B cell (primary cell): ENCODE measurements around the gene RAP1GDS1. TPM values are rescaled to one million over a fixed set of nuclear protein-coding genes. Genes with fewer than 3 reads are reported as not detected.
A peak's percentile ranks its signal among the peaks of the same experiment; 100 is the strongest.

Source experiments
- ATAC-seq: fragments of 200-7000 bp; cut with Tn5 transposase; one replicate; pipeline ENCODE4 v1.10.0; 2021; ENCODE audit warnings: low read depth, mild to moderate bottlenecking, moderate number of reproducible peaks, moderate library complexity
- CTCF ChIA-PET: fragments of 350-600 bp; sonication (Branson Sonifier 250); formaldehyde crosslinking; loops from one replicate; lab custom pipeline; 2021; ENCODE audit warnings: antibody characterized with exemption, inconsistent platforms; lab: Charles Lee
- POLR2A ChIA-PET: fragments of 350-600 bp; sonication (Branson Sonifier 250); formaldehyde crosslinking; loops from one replicate; lab custom pipeline; 2021; ENCODE audit warnings: antibody characterized with exemption; lab: Charles Lee
- DNase-seq: peaks from one replicate; pipeline ENCODE4 v3.0.0; 2013
- H2AFZ ChIP-seq: 2 replicates; pipeline ENCODE4 v1.6.1; 2012; ENCODE audit warnings: mild to moderate bottlenecking, low read depth, low read length; ENCODE audit not compliant: insufficient read depth, poor library complexity, severe bottlenecking
- H3K27ac ChIP-seq, 2 donors: 1 replicate in 1 of 2; 2 replicates in 1 of 2; pipeline ENCODE4 v1.5.1; 2012 to 2013; ENCODE audit warnings: low read length in 2 of 2, mild to moderate bottlenecking in 2 of 2, moderate library complexity in 1 of 2
- H3K27me3 ChIP-seq, 4 experiments: fragments of 200-600 bp in 1 of 4; sonication (generic) in 1 of 4; replicated peaks in 1 of 4; 1 replicate in 2 of 4; 2 replicates in 2 of 4; pipeline versions ENCODE4 v1.6.1 to v1.7.0; 2013 to 2016; ENCODE audit warnings: low read length in 3 of 4, mild to moderate bottlenecking in 2 of 4, mixed read lengths in 1 of 4, moderate library complexity in 1 of 4; ENCODE audit not compliant: insufficient read depth in 4 of 4, control insufficient read depth in 3 of 4; ENCODE audit errors: control extremely low read depth in 1 of 4
- H3K36me3 ChIP-seq, 2 experiments: replicated peaks in 1 of 2; 1 replicate in 1 of 2; 2 replicates in 1 of 2; pipeline versions ENCODE4 v1.6.1 to v1.7.1; 2013; ENCODE audit warnings: low read length in 1 of 2; ENCODE audit not compliant: insufficient read depth in 2 of 2, control insufficient read depth in 1 of 2; ENCODE audit errors: control extremely low read depth in 1 of 2, extremely low read depth in 1 of 2
- H3K4me1 ChIP-seq, 2 donors: fragments of 200-600 bp in 1 of 2; sonication (generic) in 1 of 2; 1 replicate in 1 of 2; 2 replicates in 1 of 2; pipeline versions ENCODE4 v1.5.1 to v1.6.1; 2013 to 2017; ENCODE audit warnings: low read length in 2 of 2; ENCODE audit not compliant: control insufficient read depth in 2 of 2, insufficient read depth in 2 of 2
- H3K4me2 ChIP-seq: replicated peaks from 2 replicates; pipeline ENCODE3; 2012; ENCODE audit warnings: mild to moderate bottlenecking, low read depth, low read length; ENCODE audit not compliant: poor library complexity, severe bottlenecking
- H3K4me3 ChIP-seq, 5 experiments: fragments of 200-600 bp in 1 of 5; sonication (generic) in 1 of 5; 1 replicate in 3 of 5; 2 replicates in 2 of 5; pipeline versions ENCODE4 v1.5.1 to v1.7.0; 2011 to 2016; ENCODE audit warnings: low read length in 4 of 5, mild to moderate bottlenecking in 4 of 5, low read depth in 2 of 5, control low read depth in 1 of 5, moderate library complexity in 1 of 5; ENCODE audit not compliant: insufficient read depth in 1 of 5; ENCODE audit errors: control extremely low read depth in 1 of 5, extremely low read depth in 1 of 5
- H3K79me2 ChIP-seq: fragments of 200-600 bp; sonication (generic); one replicate; pipeline ENCODE4 v1.6.0; 2016; ENCODE audit warnings: low read length; ENCODE audit not compliant: control insufficient read depth, insufficient read depth
- H3K9ac ChIP-seq: fragments of 200-600 bp; sonication (generic); 2 replicates; pipeline ENCODE4 v1.6.1; 2017; ENCODE audit warnings: mild to moderate bottlenecking, low read length, moderate library complexity
- H3K9me3 ChIP-seq, 3 donors: one replicate each; pipeline versions ENCODE4 v1.6.1 to v1.7.1; 2013; ENCODE audit warnings: low read length in 2 of 3; ENCODE audit not compliant: control insufficient read depth in 2 of 3, insufficient read depth in 1 of 3; ENCODE audit errors: control extremely low read depth in 1 of 3
- H4K20me1 ChIP-seq: 2 replicates; pipeline ENCODE4 v1.6.0; 2012; ENCODE audit warnings: mild to moderate bottlenecking, low read length; ENCODE audit not compliant: insufficient read depth, control insufficient read depth, poor library complexity, severe bottlenecking
- H3K27ac Mint-ChIP-seq: one replicate; pipeline ENCODE4 v1.8.0; 2021; ENCODE audit warnings: mixed read lengths
- H3K27me3 Mint-ChIP-seq: one replicate; pipeline ENCODE4 v1.8.0; 2021; ENCODE audit warnings: mixed read lengths
- H3K4me1 Mint-ChIP-seq: one replicate; pipeline ENCODE4 v1.8.0; 2021; ENCODE audit warnings: mixed read lengths
- H3K4me3 Mint-ChIP-seq: one replicate; pipeline ENCODE4 v1.8.0; 2021; ENCODE audit warnings: mixed read lengths
- H3K9me3 Mint-ChIP-seq: one replicate; pipeline ENCODE4 v1.8.0; 2022; ENCODE audit warnings: mixed read lengths; ENCODE audit not compliant: insufficient read depth
- EZH2 ChIP-seq: IDR thresholded peaks from 2 replicates; pipeline ENCODE4 v1.6.1; 2012; ENCODE audit warnings: borderline replicate concordance, low read depth, mild to moderate bottlenecking, moderate library complexity, low read length; ENCODE audit not compliant: insufficient read depth, poor library complexity, severe bottlenecking
- WGBS: methylation state at CpG from one replicate; pipeline ENCODE4 v1.1.5; 2013; ENCODE audit warnings: missing lambda C conversion rate; ENCODE audit not compliant: insufficient coverage; 5-methylcytosine and 5-hydroxymethylcytosine counted together
- intact Hi-C: fragments of 100-400 bp; cut with micrococcal nuclease; formaldehyde crosslinking; loops from one replicate; pipeline ENCODE4 v1.10.0; 2022
- polyA plus RNA-seq: library from polyadenylated mRNA; depleted of rRNA; stranded (reverse); fragments of >200 nt; gene quantifications from 2 replicates; pipeline ENCODE4 v1.2.3, GENCODE V29; 2012
- total RNA-seq, 2 donors: library from RNA; stranded (reverse); fragments of 120-200 nt in 1 of 2; gene quantifications; 1 replicate in 1 of 2; 2 replicates in 1 of 2; pipeline versions ENCODE4 v1.2.3 to v1.2.4, GENCODE V29; 2013 to 2022
- TF ChIP-seq, protein P1 (sequence below): fragments of 200-600 bp; IDR thresholded peaks from one replicate; pipeline ENCODE4 v1.8.0; 2022; ENCODE audit warnings: antibody characterized with exemption, mild to moderate bottlenecking

The RAP1GDS1 gene
- total and polyA plus RNA-seq, 2 donors (not counting 1 experiment from before 2014, with no cell fraction given) = 23.6 to 66.3 TPM

DNA sequence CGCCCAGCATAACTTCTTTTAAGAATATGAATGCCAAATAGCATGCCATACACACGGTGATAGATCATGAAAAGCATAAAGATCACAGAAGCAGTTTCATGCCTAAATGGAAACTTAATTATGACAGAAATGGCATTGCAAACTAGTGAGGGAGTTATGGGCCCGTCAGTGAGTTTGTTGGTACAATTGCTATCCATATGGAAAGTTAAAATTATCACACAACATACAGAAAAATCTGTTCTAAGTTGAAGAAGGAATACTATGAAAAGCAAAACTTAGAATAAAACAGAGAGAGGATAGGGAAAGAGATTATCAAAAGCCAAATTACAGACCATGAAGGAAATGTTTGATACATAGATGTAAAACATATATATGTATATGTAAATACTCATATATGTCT lies 30.2 kb upstream of the RAP1GDS1 start:
- H3K79me2 ChIP-seq = no peaks in the 10 kb centered on the region
- no peak overlapping the region for H3K27ac ChIP-seq
- no peaks in the 10 kb centered on the region for H3K27me3 Mint-ChIP-seq
- no peaks in the 10 kb centered on the region for H3K27me3 ChIP-seq
- H3K27ac Mint-ChIP-seq = no peak overlapping the region
- ATAC-seq = no peak
- H3K9me3 Mint-ChIP-seq = no peaks in the 10 kb centered on the region
- H2AFZ ChIP-seq = no peak overlapping the region
- intact Hi-C loops = no loop called here
- no peak overlapping the region for H3K9ac ChIP-seq
- H4K20me1 ChIP-seq = no peaks in the 10 kb centered on the region
- no peak overlapping the region for H3K4me3 ChIP-seq
- no peak for TF ChIP-seq EZH2
- TF ChIP-seq, protein P1, sequence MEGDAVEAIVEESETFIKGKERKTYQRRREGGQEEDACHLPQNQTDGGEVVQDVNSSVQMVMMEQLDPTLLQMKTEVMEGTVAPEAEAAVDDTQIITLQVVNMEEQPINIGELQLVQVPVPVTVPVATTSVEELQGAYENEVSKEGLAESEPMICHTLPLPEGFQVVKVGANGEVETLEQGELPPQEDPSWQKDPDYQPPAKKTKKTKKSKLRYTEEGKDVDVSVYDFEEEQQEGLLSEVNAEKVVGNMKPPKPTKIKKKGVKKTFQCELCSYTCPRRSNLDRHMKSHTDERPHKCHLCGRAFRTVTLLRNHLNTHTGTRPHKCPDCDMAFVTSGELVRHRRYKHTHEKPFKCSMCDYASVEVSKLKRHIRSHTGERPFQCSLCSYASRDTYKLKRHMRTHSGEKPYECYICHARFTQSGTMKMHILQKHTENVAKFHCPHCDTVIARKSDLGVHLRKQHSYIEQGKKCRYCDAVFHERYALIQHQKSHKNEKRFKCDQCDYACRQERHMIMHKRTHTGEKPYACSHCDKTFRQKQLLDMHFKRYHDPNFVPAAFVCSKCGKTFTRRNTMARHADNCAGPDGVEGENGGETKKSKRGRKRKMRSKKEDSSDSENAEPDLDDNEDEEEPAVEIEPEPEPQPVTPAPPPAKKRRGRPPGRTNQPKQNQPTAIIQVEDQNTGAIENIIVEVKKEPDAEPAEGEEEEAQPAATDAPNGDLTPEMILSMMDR = no peak
- H3K4me3 Mint-ChIP-seq = no peak overlapping the region
- CTCF ChIA-PET = no interaction called here
- DNase-seq = no peak
- H3K36me3 ChIP-seq = no peaks in the 10 kb centered on the region
- WGBS = 100% methylated on average over 1 of the region's 3 CpGs
- no peak overlapping the region for H3K4me2 ChIP-seq
- POLR2A ChIA-PET = no interaction called here
- peaks cover 0 to 2% of the 10 kb centered on the region in 2 donors for H3K4me1 ChIP-seq
- no peaks in the 10 kb centered on the region for H3K4me1 Mint-ChIP-seq
- no peaks in the 10 kb centered on the region for H3K9me3 ChIP-seq

DNA sequence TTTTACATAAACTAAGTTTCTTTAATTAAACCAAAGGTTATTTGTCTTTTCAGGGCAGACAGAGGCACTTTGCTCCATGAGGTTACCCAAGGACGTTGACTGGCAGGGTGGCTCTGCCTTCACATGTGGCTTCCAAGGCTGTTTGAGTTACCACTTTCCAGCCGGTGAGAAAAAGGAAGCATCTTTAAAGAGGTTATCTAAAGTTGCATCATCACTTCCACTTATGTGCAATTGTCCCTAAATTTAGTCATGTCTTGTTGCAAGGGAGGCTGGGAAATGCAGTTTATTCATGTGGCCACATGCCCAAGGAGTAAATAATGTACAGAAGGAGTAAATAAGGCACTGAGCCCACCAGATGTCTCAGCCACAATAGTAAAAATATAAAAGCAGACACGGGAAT lies 29.0 kb upstream of the RAP1GDS1 start:
- H4K20me1 ChIP-seq = no peaks in the 10 kb centered on the region

More for the DNA sequence above, 29.0 kb upstream of the RAP1GDS1 start:
- Histone ChIP-seq H3K36me3 (no peaks in the 10 kb centered on the region), H3K4me1 (peaks cover 0 to 2% of the 10 kb centered on the region in 2 donors), H3K4me3 (no peak overlapping the region), H3K9ac (no peak overlapping the region), H3K79me2 (no peaks in the 10 kb centered on the region), H3K27me3 (no peaks in the 10 kb centered on the region), H2AFZ (no peak overlapping the region), H3K9me3 (no peaks in the 10 kb centered on the region), H3K4me2 (no peak overlapping the region), H3K27ac (no peak overlapping the region)
- Mint-ChIP-seq H3K27me3 (no peaks in the 10 kb centered on the region), H3K4me3 (no peak overlapping the region), H3K27ac (no peak overlapping the region), H3K4me1 (no peaks in the 10 kb centered on the region), H3K9me3 (no peaks in the 10 kb centered on the region)
- 0% methylated on average over 1 of the region's 3 CpGs for WGBS
- peak; percentile 5 for DNase-seq
- intact Hi-C loops = no loop called here
- ChIA-PET POLR2A (no interaction called here), CTCF (no interaction called here)
- no peak for TF ChIP-seq EZH2
- TF ChIP-seq, protein P1 = no peak
- no peak for ATAC-seq
